ENCODE results near the gene CEP20. TPM values are rescaled to one million over a fixed set of nuclear protein-coding genes. Genes with fewer than 3 reads are reported as not detected.

CEP20 gene
- total RNA-seq, 1 donor from 2014 or later, result 19.7 TPM

DNA sequence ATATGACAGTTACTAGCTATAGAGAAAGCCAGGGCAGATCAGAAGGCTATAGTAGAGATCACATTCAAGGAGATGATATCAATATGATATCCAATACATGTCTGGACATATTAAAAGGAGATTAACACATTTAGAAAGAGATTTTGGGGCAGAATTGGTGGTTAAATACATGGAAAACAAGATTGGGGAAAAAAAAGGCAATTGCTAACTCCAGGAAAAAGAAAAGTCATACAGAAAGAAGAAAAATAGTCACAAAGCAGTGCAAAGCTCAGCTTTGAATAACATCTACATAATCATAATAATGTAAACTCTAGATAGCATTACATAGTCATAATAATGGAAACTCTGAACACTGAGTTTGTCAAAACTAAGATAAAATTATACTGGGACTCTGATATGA, 72.2 kb downstream of the CEP20 start:
- Mint-ChIP-seq H3K4me1 (ENCODE audit: low read depth) (peaks cover 25% of the 10 kb centered on the region), H3K27me3 (ENCODE audit: low read depth) (no peaks in the 10 kb centered on the region), H3K9me3 (ENCODE audit: low read depth) (peaks cover 14% of the 10 kb centered on the region), H3K4me3 (ENCODE audit: unreplicated experiment) (no peak overlapping the region), H3K36me3 (ENCODE audit: low read depth) (peaks cover 15% of the 10 kb centered on the region), H3K27ac (ENCODE audit: unreplicated experiment) (no peak overlapping the region)
- TF ChIP-seq, protein P1, sequence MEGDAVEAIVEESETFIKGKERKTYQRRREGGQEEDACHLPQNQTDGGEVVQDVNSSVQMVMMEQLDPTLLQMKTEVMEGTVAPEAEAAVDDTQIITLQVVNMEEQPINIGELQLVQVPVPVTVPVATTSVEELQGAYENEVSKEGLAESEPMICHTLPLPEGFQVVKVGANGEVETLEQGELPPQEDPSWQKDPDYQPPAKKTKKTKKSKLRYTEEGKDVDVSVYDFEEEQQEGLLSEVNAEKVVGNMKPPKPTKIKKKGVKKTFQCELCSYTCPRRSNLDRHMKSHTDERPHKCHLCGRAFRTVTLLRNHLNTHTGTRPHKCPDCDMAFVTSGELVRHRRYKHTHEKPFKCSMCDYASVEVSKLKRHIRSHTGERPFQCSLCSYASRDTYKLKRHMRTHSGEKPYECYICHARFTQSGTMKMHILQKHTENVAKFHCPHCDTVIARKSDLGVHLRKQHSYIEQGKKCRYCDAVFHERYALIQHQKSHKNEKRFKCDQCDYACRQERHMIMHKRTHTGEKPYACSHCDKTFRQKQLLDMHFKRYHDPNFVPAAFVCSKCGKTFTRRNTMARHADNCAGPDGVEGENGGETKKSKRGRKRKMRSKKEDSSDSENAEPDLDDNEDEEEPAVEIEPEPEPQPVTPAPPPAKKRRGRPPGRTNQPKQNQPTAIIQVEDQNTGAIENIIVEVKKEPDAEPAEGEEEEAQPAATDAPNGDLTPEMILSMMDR (IDR thresholded peaks at IDR 0.05), result no peak
- DNase-seq (ENCODE audit: low spot score), result no peak

Other genes starting within 250 kb of the CEP20 start
- gene MARF1, start 245.4 kb downstream of the CEP20 start, total RNA-seq, result 50.8 to 61.5 TPM (median 54.4 TPM) in 3 replicates
- gene NDE1, start 238.4 kb downstream of the CEP20 start, total RNA-seq, result 29.3 to 32.9 TPM (median 32.3 TPM) in 3 replicates
- 4.8 to 58.3 TPM (median 57.8 TPM) in 3 replicates for gene MYH11, start 31.6 kb downstream of the CEP20 start, total RNA-seq
- gene ABCC1, start 61.0 kb upstream of the CEP20 start, total RNA-seq, result 47.9 to 118 TPM (median 48.3 TPM) in 3 replicates